Dendritic cell treated with granulocyte-macrophage colony-stimulating factor and Interleukin-4, amounts not matched to agents 40 ng/mL and 50 ng/mL, for 4 days (primary cell): ENCODE measurements around the gene IFRD2.
A peak's percentile ranks its signal among the peaks of the same experiment; 100 is the strongest.
"Not testable (repeated sequence)": the region's sequence is repeated elsewhere in the genome, so short reads cannot be mapped to it uniquely, and the experiment has no call there.

Experiments used
- H3K27ac Mint-ChIP-seq: one replicate; pipeline ENCODE4 v1.8.0; 2022; ENCODE audit warnings: mild to moderate bottlenecking, mixed read lengths
- H3K27me3 Mint-ChIP-seq: one replicate; pipeline ENCODE4 v1.8.0; 2022; ENCODE audit warnings: mild to moderate bottlenecking, mixed read lengths
- H3K36me3 Mint-ChIP-seq: one replicate; pipeline ENCODE4 v1.8.0; 2022; ENCODE audit warnings: low read depth, mixed read lengths
- H3K4me1 Mint-ChIP-seq: one replicate; pipeline ENCODE4 v1.8.0; 2022; ENCODE audit warnings: low read depth, mixed read lengths
- H3K4me3 Mint-ChIP-seq: one replicate; pipeline ENCODE4 v1.8.0; 2022; ENCODE audit warnings: mild to moderate bottlenecking, moderate library complexity, mixed read lengths
- H3K9me3 Mint-ChIP-seq: one replicate; pipeline ENCODE4 v1.8.0; 2022; ENCODE audit warnings: mixed read lengths
- intact Hi-C: fragments of 100-400 bp; cut with micrococcal nuclease; formaldehyde crosslinking; loops from one replicate; pipeline ENCODE4 v1.15.0; 2022

Gene IFRD2

GRCh38 chr3:50266836-50267235 lies 25.4 kb downstream of the IFRD2 start:
- peaks cover 13% of the 10 kb centered on the region for H3K36me3 Mint-ChIP-seq
- intact Hi-C loops = no loop called here
- no peak overlapping the region for H3K27ac Mint-ChIP-seq
- no peaks in the 10 kb centered on the region for H3K9me3 Mint-ChIP-seq
- H3K4me1 Mint-ChIP-seq = peaks cover 16% of the 10 kb centered on the region
- H3K27me3 Mint-ChIP-seq = peaks cover 45% of the 10 kb centered on the region
- no peak overlapping the region for H3K4me3 Mint-ChIP-seq

- peaks cover 40% of the 10 kb centered on the region for H3K27me3 Mint-ChIP-seq
- no peak overlapping the region for H3K27ac Mint-ChIP-seq
- intact Hi-C loops = no loop called here
- peaks cover 23% of the 10 kb centered on the region for H3K4me1 Mint-ChIP-seq
- no peak overlapping the region for H3K4me3 Mint-ChIP-seq
- H3K9me3 Mint-ChIP-seq = no peaks in the 10 kb centered on the region
- H3K36me3 Mint-ChIP-seq = peaks cover 21% of the 10 kb centered on the region
Measured at GRCh38 chr3:50266017-50266416, 26.2 kb downstream of the IFRD2 start.

- intact Hi-C loops = no loop called here
Measured at GRCh38 chr3:50265571-50265970, 26.7 kb downstream of the IFRD2 start.

GRCh38 chr3:50264964-50265485 lies 27.2 kb downstream of the IFRD2 start:
- H3K27me3 Mint-ChIP-seq = peaks cover 40% of the 10 kb centered on the region
- H3K9me3 Mint-ChIP-seq = no peaks in the 10 kb centered on the region
- peaks cover 23% of the 10 kb centered on the region for H3K36me3 Mint-ChIP-seq
- intact Hi-C loops = no loop called here
- peaks cover 24% of the 10 kb centered on the region for H3K4me1 Mint-ChIP-seq
- H3K27ac Mint-ChIP-seq = no peak overlapping the region
- H3K4me3 Mint-ChIP-seq = no peak overlapping the region

More at GRCh38 chr3:50265571-50265970, 26.7 kb downstream of the IFRD2 start:
- H3K4me3 Mint-ChIP-seq = no peak overlapping the region
- peaks cover 40% of the 10 kb centered on the region for H3K27me3 Mint-ChIP-seq
- H3K9me3 Mint-ChIP-seq = no peaks in the 10 kb centered on the region
- H3K36me3 Mint-ChIP-seq = peaks cover 23% of the 10 kb centered on the region
- peaks cover 24% of the 10 kb centered on the region for H3K4me1 Mint-ChIP-seq
- no peak overlapping the region for H3K27ac Mint-ChIP-seq

DNA sequence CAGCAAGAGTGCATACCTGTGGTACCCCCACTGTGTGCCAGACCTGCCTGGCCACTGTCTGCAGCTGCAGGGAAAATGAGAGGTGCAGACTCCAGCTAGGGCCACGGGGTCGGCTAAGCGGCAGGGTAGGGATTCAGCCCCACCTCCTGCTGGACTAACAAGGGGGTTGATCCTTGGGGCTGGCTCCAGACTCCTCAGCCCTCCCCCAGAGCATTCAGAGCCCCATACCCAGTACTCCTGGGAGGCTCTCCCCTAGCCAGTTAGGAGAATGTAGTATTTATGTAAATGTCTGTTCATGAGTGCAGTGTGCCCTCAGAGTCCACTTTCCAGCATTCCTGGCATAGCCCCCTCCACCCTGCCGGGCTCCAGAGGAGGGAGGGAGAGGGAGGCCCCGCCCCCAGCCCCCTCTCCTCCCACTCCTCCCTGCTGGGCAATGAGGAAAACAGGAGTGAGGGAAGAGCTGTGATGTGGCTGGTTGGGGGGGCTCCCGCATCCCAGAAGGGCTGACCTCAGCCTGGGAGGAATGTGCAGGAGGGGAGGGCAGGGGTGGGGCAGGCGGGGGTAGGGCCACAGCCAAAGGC lies 27.8 kb downstream of the IFRD2 start:
- peaks cover 29% of the 10 kb centered on the region for H3K4me1 Mint-ChIP-seq
- peak overlapping the region; percentile 19 for H3K27ac Mint-ChIP-seq
- H3K27me3 Mint-ChIP-seq = peaks cover 40% of the 10 kb centered on the region
- intact Hi-C loops = no loop called here
- no peak overlapping the region for H3K4me3 Mint-ChIP-seq
- no peaks in the 10 kb centered on the region for H3K9me3 Mint-ChIP-seq
- H3K36me3 Mint-ChIP-seq = peaks cover 28% of the 10 kb centered on the region

DNA sequence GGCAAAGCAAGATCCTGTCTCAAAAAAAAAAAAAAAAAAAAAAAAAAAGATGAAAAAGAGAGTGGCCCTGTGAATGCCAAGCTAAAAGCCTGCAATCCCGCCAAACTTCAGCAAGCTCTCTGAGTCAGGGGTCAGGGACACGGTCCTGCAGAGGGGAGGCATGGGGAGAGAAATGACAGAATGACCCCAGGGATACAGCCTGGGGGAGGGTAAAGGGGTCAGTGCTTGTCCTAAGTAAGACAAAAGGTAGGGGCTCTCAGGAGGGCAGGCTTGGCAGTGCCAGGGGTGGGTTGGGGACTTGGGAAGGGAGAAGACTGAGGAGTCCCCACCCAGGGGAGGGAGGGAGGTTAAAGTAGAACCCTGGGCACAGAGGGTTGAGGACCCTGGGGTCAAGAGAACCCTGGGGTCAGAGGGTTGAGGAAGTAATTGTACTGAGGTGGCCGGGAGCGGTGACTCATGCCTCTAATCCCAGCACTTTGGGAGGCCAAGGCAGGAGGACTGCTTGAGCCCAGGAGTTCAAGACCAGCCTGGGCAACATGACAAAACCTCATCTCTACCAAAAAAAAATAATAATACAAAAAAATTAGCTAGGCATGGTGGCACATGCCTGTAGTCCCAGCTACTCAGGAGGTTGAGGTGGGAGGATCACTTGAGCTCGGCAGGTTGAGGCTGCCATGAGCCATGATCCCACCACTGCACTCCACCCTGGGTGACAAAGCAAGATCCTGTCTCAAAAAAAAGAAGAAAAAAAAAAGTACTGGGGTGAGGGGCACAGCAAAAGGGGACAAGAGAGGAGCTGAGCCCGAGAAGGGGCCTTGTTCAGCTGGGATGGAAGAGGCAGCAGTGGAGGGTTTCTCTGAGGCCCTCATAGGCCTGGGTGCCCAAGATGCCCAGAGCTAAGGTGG lies 28.5 kb downstream of the IFRD2 start:
- intact Hi-C loops = no loop called here
- peaks cover 36% of the 10 kb centered on the region for H3K36me3 Mint-ChIP-seq
- peak overlapping the region; percentile 19 for H3K27ac Mint-ChIP-seq
- H3K9me3 Mint-ChIP-seq = no peaks in the 10 kb centered on the region
- peaks cover 36% of the 10 kb centered on the region for H3K4me1 Mint-ChIP-seq
- no peak overlapping the region for H3K4me3 Mint-ChIP-seq
- peaks cover 35% of the 10 kb centered on the region for H3K27me3 Mint-ChIP-seq

DNA sequence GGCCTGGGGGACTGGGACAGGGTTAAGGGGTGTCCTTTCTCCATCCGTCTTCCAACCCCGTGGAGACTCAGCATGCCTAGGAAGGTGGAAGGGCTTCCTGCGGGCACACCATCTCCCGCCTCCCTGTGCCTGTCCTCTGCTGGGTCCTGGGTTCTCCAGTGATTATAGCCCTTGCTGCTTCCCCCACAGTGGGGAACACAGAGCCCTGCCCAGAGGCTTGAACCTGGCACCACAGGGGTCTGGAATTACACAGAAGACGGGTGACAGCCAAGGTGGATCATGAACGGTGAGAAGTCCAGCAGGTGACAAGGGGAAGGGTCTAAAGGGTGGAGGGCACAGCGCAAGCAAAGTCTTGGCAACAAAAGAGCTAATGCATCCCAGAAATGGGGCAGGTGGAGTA lies 29.5 kb downstream of the IFRD2 start:
- H3K9me3 Mint-ChIP-seq = no peaks in the 10 kb centered on the region
- H3K27me3 Mint-ChIP-seq = peaks cover 27% of the 10 kb centered on the region
- H3K36me3 Mint-ChIP-seq = peaks cover 45% of the 10 kb centered on the region
- peaks cover 46% of the 10 kb centered on the region for H3K4me1 Mint-ChIP-seq
- intact Hi-C loops = no loop called here
- no peak overlapping the region for H3K4me3 Mint-ChIP-seq
- H3K27ac Mint-ChIP-seq = no peak overlapping the region

DNA sequence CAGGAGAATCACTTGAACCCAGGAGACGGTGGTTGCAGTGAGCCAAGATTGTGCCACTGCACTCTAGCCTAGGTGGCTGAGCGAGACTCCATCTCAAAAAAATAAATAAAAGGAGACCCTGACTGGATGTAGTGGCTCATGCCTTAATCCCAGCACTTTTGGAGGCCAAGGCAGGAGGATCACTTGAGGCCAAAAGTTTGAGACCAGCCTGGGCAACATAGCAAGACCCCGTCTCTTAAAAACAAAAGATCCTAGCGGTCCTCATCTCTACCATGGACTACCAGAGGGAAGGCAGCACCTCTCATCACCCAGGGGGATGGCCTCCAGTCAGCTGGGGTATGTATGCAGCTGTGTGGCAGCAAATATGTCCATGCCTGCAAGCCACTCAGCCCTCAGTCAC lies 30.0 kb downstream of the IFRD2 start:
- Mint-ChIP-seq H3K27me3 (peaks cover 21% of the 10 kb centered on the region), H3K4me1 (peaks cover 52% of the 10 kb centered on the region), H3K36me3 (peaks cover 51% of the 10 kb centered on the region)
- intact Hi-C loops, H3K27ac Mint-ChIP-seq, H3K9me3 Mint-ChIP-seq, H3K4me3 Mint-ChIP-seq: not testable (repeated sequence)

- intact Hi-C loops = no loop called here
- H3K4me1 Mint-ChIP-seq = peaks cover 58% of the 10 kb centered on the region
- no peaks in the 10 kb centered on the region for H3K9me3 Mint-ChIP-seq
- H3K36me3 Mint-ChIP-seq = peaks cover 58% of the 10 kb centered on the region
- H3K27ac Mint-ChIP-seq = peak overlapping the region; percentile 71
- no peak overlapping the region for H3K4me3 Mint-ChIP-seq
- peaks cover 14% of the 10 kb centered on the region for H3K27me3 Mint-ChIP-seq
Measured at GRCh38 chr3:50261505-50261904, 30.7 kb downstream of the IFRD2 start.

DNA sequence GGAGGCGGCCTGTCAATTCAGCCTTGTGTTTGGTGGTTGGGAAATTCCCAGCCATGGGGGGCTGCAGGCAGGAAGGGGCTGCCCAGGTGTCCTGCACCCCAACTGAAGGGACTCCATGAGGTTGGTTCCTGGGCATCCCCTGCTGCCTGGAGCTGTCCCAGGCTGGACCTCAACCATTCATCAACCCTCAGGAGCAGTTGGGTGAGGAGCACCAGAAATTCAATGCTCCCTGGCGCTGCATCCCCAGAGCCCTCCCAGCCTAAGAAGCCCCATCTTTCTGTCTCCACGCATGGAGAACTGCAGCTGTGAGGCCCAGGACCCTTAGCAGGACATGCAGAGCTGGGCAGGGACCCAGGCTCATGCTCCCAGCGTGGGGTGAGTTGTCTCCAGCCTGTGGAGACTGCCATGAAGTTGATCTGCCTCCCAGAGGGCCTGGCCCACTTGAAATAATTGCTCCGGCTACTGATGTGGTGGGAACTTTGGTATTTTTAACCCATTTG lies 31.2 kb downstream of the IFRD2 start:
- H3K4me3 Mint-ChIP-seq = peak overlapping the region; percentile 27
- peak overlapping the region; percentile 71 for H3K27ac Mint-ChIP-seq

GRCh38 chr3:50260027-50260941 lies 31.9 kb downstream of the IFRD2 start:
- peaks cover 63% of the 10 kb centered on the region for H3K4me1 Mint-ChIP-seq
- H3K4me3 Mint-ChIP-seq = peak overlapping the region; percentile 62
- peaks cover 5% of the 10 kb centered on the region for H3K27me3 Mint-ChIP-seq
- peaks cover 70% of the 10 kb centered on the region for H3K36me3 Mint-ChIP-seq
- intact Hi-C loops = no loop called here
- H3K9me3 Mint-ChIP-seq = no peaks in the 10 kb centered on the region
- peak overlapping the region; percentile 71 for H3K27ac Mint-ChIP-seq

More for the DNA sequence above, 31.2 kb downstream of the IFRD2 start:
- H3K4me1 Mint-ChIP-seq = peaks cover 59% of the 10 kb centered on the region
- intact Hi-C loops = no loop called here
- H3K27me3 Mint-ChIP-seq = peaks cover 9% of the 10 kb centered on the region
- H3K36me3 Mint-ChIP-seq = peaks cover 63% of the 10 kb centered on the region
- H3K9me3 Mint-ChIP-seq = no peaks in the 10 kb centered on the region

GRCh38 chr3:50259432-50260026 lies 32.7 kb downstream of the IFRD2 start:
- H3K9me3 Mint-ChIP-seq = no peaks in the 10 kb centered on the region
- no peaks in the 10 kb centered on the region for H3K27me3 Mint-ChIP-seq
- intact Hi-C loops = no loop called here
- H3K27ac Mint-ChIP-seq = peak overlapping the region; percentile 71
- peaks cover 78% of the 10 kb centered on the region for H3K36me3 Mint-ChIP-seq
- peaks cover 70% of the 10 kb centered on the region for H3K4me1 Mint-ChIP-seq
- H3K4me3 Mint-ChIP-seq = peak overlapping the region; percentile 53

GRCh38 chr3:50258979-50259378 lies 33.2 kb downstream of the IFRD2 start:
- Mint-ChIP-seq H3K4me3 (no peak overlapping the region), H3K27me3 (no peaks in the 10 kb centered on the region), H3K4me1 (peaks cover 73% of the 10 kb centered on the region), H3K9me3 (no peaks in the 10 kb centered on the region), H3K36me3 (peaks cover 83% of the 10 kb centered on the region), H3K27ac (peak overlapping the region; percentile 71)
- intact Hi-C loops = no loop called here
